ENCODE measurements around the gene KRT39. TPM values are rescaled to one million over a fixed set of nuclear protein-coding genes. Genes with fewer than 3 reads are reported as not detected.

The KRT39 gene
- total and polyA plus RNA-seq, 2 of the 13 experiments (the other 11 are each of a cell fraction or from before 2014, with no cell fraction given), result 0.07 to 1.2 TPM

DNA sequence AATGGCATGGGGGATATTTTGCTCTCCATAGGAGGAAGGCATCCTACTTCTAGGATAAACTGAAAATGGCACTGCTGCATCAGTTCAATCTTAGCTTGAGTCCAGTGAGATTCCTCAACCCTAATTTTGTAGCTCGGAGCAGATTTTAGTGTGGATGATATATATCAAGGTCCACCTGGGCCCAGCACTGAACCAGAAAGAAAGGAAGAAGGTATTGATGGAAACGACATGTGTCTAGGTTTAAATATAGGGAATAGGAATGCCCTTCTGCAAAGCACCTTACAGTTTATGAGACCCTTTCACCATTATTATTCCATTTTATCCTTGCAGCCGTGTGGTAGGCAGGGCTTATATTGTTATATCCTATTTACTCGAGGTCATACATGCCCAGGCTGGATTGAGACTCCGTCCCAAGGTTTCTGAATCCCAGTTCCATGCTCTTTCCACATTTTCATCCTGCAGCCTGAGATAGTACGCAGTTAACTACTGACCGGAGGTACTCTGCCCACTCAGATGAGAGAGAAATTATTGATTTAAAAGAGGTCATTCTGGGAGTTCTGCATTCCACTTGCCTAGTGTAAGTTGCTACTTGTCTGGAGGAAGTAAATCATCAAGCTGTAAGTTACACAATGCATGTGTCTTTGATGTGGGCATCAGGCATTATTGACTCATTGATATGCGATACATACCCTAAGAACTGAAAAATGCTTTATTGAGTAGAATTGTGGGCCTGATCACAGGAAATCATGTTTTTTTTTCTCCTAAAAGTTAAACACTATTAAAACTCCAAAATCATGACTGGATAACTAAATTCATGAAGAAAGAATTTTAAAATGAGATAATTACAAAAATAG is 10.1 kb downstream of the KRT39 start (continued):
- TF ChIP-seq HDAC1 (CRISPR knock-in tag; IDR thresholded peaks at IDR 0.05) (peak; percentile 97), NFYB (CRISPR knock-in tag; IDR thresholded peaks at IDR 0.05) (peak; percentile 53; the same call in 1 of the 2 replicates), ZNF607 (CRISPR knock-in tag; IDR thresholded peaks at IDR 0.05; ENCODE audit: borderline replicate concordance) (peak; percentile 48; the same call in 1 of the 2 replicates), SAFB2 (CRISPR knock-in tag; IDR thresholded peaks at IDR 0.05; ENCODE audit: borderline replicate concordance, low read depth) (peak; percentile 78; the same call in 1 of the 2 replicates), ZC3H13 (CRISPR knock-in tag; IDR thresholded peaks at IDR 0.05) (no peak), RBAK (CRISPR knock-in tag; IDR thresholded peaks at IDR 0.05) (peak; percentile 26; the same call in 1 of the 2 replicates), KAT2B (IDR thresholded peaks at IDR 0.05; ENCODE audit: borderline replicate concordance, low read depth, low read length) (peak; percentile 85), KDM1A (CRISPR knock-in tag; IDR thresholded peaks at IDR 0.05) (peak; percentile 95), FIP1L1 (IDR thresholded peaks at IDR 0.05; ENCODE audit: borderline replicate concordance, insufficient read depth, low read depth, low read length) (no peak), ZNF619 (CRISPR knock-in tag; IDR thresholded peaks at IDR 0.05) (no peak), RFX3 (CRISPR knock-in tag; IDR thresholded peaks at IDR 0.05) (peak; percentile 56; the same call in 1 of the 2 replicates), EP300 (IDR thresholded peaks at IDR 0.05; ENCODE audit: low read depth in 2 of 2, low read length in 2 of 2) (peak; percentile 99 to 100), EP300 (CRISPR knock-in tag; IDR thresholded peaks at IDR 0.05; ENCODE audit: borderline replicate concordance) (peak; percentile 100), PAWR (CRISPR knock-in tag; IDR thresholded peaks at IDR 0.05; ENCODE audit: borderline replicate concordance) (no peak), ZNF878 (CRISPR knock-in tag; IDR thresholded peaks at IDR 0.05) (peak; percentile 60; the same call in 1 of the 2 replicates)
- TF ChIP-seq, protein P1, sequence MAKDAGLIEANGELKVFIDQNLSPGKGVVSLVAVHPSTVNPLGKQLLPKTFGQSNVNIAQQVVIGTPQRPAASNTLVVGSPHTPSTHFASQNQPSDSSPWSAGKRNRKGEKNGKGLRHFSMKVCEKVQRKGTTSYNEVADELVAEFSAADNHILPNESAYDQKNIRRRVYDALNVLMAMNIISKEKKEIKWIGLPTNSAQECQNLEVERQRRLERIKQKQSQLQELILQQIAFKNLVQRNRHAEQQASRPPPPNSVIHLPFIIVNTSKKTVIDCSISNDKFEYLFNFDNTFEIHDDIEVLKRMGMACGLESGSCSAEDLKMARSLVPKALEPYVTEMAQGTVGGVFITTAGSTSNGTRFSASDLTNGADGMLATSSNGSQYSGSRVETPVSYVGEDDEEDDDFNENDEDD (CRISPR knock-in tag; IDR thresholded peaks at IDR 0.05; ENCODE audit: borderline replicate concordance), result no peak; the same call in 1 of the 2 replicates
- TF ChIP-seq, protein P2, sequence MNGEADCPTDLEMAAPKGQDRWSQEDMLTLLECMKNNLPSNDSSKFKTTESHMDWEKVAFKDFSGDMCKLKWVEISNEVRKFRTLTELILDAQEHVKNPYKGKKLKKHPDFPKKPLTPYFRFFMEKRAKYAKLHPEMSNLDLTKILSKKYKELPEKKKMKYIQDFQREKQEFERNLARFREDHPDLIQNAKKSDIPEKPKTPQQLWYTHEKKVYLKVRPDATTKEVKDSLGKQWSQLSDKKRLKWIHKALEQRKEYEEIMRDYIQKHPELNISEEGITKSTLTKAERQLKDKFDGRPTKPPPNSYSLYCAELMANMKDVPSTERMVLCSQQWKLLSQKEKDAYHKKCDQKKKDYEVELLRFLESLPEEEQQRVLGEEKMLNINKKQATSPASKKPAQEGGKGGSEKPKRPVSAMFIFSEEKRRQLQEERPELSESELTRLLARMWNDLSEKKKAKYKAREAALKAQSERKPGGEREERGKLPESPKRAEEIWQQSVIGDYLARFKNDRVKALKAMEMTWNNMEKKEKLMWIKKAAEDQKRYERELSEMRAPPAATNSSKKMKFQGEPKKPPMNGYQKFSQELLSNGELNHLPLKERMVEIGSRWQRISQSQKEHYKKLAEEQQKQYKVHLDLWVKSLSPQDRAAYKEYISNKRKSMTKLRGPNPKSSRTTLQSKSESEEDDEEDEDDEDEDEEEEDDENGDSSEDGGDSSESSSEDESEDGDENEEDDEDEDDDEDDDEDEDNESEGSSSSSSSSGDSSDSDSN (CRISPR knock-in tag; IDR thresholded peaks at IDR 0.05), result peak; percentile 66
- TF ChIP-seq, protein P3, sequence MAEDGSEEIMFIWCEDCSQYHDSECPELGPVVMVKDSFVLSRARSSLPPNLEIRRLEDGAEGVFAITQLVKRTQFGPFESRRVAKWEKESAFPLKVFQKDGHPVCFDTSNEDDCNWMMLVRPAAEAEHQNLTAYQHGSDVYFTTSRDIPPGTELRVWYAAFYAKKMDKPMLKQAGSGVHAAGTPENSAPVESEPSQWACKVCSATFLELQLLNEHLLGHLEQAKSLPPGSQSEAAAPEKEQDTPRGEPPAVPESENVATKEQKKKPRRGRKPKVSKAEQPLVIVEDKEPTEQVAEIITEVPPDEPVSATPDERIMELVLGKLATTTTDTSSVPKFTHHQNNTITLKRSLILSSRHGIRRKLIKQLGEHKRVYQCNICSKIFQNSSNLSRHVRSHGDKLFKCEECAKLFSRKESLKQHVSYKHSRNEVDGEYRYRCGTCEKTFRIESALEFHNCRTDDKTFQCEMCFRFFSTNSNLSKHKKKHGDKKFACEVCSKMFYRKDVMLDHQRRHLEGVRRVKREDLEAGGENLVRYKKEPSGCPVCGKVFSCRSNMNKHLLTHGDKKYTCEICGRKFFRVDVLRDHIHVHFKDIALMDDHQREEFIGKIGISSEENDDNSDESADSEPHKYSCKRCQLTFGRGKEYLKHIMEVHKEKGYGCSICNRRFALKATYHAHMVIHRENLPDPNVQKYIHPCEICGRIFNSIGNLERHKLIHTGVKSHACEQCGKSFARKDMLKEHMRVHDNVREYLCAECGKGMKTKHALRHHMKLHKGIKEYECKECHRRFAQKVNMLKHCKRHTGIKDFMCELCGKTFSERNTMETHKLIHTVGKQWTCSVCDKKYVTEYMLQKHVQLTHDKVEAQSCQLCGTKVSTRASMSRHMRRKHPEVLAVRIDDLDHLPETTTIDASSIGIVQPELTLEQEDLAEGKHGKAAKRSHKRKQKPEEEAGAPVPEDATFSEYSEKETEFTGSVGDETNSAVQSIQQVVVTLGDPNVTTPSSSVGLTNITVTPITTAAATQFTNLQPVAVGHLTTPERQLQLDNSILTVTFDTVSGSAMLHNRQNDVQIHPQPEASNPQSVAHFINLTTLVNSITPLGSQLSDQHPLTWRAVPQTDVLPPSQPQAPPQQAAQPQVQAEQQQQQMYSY (CRISPR knock-in tag; IDR thresholded peaks at IDR 0.05), result peak; percentile 99
- TF ChIP-seq, protein P4, sequence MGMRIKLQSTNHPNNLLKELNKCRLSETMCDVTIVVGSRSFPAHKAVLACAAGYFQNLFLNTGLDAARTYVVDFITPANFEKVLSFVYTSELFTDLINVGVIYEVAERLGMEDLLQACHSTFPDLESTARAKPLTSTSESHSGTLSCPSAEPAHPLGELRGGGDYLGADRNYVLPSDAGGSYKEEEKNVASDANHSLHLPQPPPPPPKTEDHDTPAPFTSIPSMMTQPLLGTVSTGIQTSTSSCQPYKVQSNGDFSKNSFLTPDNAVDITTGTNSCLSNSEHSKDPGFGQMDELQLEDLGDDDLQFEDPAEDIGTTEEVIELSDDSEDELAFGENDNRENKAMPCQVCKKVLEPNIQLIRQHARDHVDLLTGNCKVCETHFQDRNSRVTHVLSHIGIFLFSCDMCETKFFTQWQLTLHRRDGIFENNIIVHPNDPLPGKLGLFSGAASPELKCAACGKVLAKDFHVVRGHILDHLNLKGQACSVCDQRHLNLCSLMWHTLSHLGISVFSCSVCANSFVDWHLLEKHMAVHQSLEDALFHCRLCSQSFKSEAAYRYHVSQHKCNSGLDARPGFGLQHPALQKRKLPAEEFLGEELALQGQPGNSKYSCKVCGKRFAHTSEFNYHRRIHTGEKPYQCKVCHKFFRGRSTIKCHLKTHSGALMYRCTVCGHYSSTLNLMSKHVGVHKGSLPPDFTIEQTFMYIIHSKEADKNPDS (CRISPR knock-in tag; IDR thresholded peaks at IDR 0.05), result peak; percentile 94

All from HepG2 (cell line).